Activated naive CD8-positive, alpha-beta T cell treated with anti-CD3 and anti-CD28 coated beads, Interleukin-2, amount 50 U/mL, for 24 hours (primary cell): ENCODE measurements around the gene ANXA4.
"Not testable (repeated sequence)": the region's sequence is repeated elsewhere in the genome, so short reads cannot be mapped to it uniquely, and the experiment has no call there.

Experiments used
- ATAC-seq: fragments of 150-1000 bp; cut with Tn5 transposase; one replicate; pipeline ENCODE4 v1.10.0; 2021
- DNase-seq: peaks from one replicate; pipeline ENCODE4 v3.0.0; 2021
- H3K27ac Mint-ChIP-seq: one replicate; pipeline ENCODE4 v1.8.0; 2021; ENCODE audit warnings: mild to moderate bottlenecking, mixed read lengths
- H3K27me3 Mint-ChIP-seq: one replicate; pipeline ENCODE4 v1.8.0; 2021; ENCODE audit warnings: mixed read lengths
- H3K36me3 Mint-ChIP-seq: one replicate; pipeline ENCODE4 v1.8.0; 2021; ENCODE audit warnings: low read depth, mixed read lengths
- H3K4me1 Mint-ChIP-seq: one replicate; pipeline ENCODE4 v1.8.0; 2021; ENCODE audit warnings: mixed read lengths
- H3K4me3 Mint-ChIP-seq: one replicate; pipeline ENCODE4 v1.8.0; 2021; ENCODE audit warnings: mild to moderate bottlenecking, moderate library complexity, mixed read lengths
- H3K9me3 Mint-ChIP-seq: one replicate; pipeline ENCODE4 v1.8.0; 2021; ENCODE audit warnings: mixed read lengths

ANXA4 gene

DNA sequence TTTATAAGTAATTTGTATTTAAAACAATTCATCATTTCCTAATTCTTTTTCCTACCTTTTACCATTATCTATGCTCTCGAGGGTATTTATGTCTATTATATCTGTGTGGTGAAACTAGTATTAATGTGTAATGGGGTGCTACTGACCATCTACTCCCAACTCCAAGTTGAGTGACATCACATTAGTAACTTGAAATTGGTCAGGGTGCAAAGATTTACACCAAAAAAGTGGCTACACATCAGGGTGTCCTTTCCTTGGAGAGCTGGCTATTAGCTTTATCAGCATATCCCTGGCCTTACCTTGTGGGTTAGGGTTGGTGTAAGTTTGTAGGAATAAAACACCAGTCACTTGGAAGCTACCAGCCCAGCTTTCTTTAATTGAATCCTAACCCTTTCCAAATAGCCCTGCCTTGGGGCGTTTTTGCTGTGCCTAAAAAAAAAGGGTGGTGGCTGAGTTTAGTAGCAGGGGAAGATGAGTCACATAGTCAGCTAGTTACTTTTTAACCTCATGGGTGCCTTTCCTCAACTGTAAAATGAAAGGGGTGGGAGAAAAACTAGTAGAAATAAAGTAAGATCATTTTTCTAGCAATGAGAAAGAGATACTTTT is 14.0 kb downstream of the ANXA4 start:
- H3K36me3 Mint-ChIP-seq: no peaks in the 10 kb centered on the region
- no peak overlapping the region for H3K27ac Mint-ChIP-seq
- H3K4me3 Mint-ChIP-seq: no peak overlapping the region
- H3K27me3 Mint-ChIP-seq: no peaks in the 10 kb centered on the region
- no peaks in the 10 kb centered on the region for H3K9me3 Mint-ChIP-seq
- DNase-seq: no peak
- H3K4me1 Mint-ChIP-seq: peaks cover 13% of the 10 kb centered on the region
- peak; percentile 71 for ATAC-seq

DNA sequence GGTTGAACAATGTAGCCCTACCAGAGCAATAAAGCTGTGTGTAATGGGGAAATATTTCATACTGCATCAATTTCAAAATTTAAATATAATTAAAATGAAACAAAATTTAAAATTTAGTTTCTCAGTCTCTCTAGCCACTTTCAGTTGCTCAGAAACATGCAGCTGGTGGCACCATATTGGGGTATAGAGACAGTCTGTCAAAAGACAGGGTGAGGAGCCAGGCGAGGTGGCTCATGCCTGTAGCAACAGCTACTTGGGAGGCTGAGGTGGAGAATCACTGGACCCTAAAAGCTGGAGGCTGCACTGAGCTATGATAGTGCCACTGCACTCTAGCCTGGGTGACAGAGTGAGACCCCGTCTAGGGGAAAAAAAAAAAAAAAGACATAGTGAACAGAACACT is 20.1 kb downstream of the ANXA4 start:
- Mint-ChIP-seq H3K27ac (no peak overlapping the region), H3K4me3 (no peak overlapping the region), H3K27me3 (no peaks in the 10 kb centered on the region), H3K4me1 (peaks cover 34% of the 10 kb centered on the region), H3K9me3 (no peaks in the 10 kb centered on the region), H3K36me3 (no peaks in the 10 kb centered on the region)
- DNase-seq (no peak), ATAC-seq (no peak)

DNA sequence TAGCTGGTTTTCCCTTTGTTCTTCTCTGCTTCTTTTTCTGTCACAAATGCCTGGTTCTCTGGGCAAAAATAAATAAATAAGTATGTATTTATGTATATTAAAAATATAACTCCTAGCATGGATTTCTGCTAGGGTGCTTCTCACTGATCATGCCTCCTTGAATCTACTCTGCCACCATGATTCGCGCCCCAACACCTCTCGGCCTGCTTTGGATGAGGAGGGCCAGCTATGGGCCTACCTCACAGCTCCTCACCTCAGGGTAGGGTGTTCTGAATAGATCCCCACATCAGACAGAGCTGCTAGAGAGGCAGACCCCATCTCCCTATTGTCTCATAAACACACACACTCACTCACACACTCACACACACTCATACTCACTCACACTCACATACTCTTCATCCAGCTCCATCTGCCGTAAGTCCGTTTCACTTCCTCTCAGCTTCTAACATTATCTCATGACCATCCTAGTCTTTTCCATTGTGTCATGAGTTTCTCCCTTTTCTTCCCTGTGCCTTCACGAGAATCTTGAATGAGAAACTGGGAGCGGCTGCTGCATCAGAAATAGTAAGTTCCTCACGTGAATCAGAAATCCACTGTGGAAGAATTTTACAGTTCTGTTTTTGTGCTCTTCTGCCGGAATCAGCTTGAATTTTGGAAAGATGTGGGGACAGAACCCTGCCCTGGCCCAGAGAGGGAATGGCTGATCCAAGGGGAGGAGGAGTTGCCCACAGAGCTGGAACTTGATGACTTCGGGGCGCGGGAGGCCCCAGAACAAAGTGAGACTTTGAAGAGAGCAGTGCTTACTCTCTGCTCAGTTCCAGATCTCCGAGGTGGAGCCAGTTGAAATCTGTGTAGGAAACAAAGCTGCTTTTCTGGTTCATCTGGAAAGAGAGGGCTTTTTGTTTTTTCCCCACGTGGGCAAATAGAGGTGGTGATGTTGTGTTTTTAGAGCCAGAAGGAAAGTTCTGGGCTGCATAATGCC is 20.9 kb downstream of the ANXA4 start:
- H3K27me3 Mint-ChIP-seq: no peaks in the 10 kb centered on the region
- peaks cover 34% of the 10 kb centered on the region for H3K4me1 Mint-ChIP-seq
- no peak overlapping the region for H3K4me3 Mint-ChIP-seq
- no peaks in the 10 kb centered on the region for H3K36me3 Mint-ChIP-seq
- DNase-seq: no peak
- no peak overlapping the region for H3K27ac Mint-ChIP-seq
- H3K9me3 Mint-ChIP-seq: no peaks in the 10 kb centered on the region
- ATAC-seq: no peak

DNA sequence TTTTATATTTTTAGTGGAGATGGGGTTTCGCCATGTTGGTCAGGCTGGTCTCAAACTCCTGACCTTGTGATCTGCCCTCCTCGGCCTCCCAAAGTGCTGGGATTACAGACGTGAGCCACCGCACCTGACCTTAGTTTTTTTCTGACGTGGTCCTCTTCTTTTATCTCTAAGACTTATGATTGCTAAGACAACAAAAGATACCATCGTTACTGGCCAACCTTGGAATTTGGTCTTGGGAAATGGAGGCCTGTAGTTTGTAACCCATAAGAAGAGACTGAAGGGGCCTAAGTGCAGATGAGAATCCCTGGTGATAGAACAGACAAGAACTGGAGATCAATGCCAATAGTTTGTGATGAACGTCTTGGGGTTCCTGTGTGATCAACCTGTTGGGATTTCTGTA is 21.9 kb downstream of the ANXA4 start:
- not testable (repeated sequence) for H3K36me3 Mint-ChIP-seq, H3K27me3 Mint-ChIP-seq, H3K27ac Mint-ChIP-seq, ATAC-seq, DNase-seq, H3K9me3 Mint-ChIP-seq, H3K4me3 Mint-ChIP-seq
- peaks cover 37% of the 10 kb centered on the region for H3K4me1 Mint-ChIP-seq

DNA sequence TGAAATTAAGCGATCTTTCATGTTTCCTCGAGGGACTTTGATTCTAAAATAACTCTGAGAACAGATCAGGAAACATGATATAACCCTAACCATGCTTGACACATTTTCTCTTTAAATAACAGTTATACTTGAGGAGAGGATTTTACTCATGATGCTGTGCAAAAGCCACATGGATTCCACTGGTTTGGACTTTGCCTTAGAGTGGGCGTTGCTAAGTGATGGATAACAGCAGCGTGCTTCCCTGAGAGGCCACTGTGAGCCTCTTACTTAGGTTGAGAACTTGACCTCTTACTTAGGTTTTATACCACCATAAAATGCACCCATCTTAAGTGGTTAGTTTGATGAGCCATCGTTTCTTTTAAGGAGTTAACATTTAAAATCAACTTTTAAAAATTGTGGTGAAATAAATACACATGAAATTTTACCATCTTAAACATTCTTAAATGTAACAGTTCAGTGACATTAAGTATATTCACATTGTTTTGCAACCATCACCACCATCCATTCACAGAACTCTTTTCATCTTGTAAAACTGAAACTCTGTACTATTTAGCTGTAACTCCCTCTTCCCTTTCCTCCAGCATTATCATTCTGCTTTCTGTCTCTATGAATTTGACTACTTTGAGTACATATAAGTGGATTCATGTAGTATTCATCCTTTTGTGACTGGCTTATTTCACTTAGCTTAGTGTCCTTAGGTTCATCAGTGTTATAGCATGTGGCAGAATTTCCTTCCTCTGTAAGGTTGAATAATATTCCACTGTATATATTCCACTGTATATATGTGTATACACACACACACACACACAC is 22.6 kb downstream of the ANXA4 start:
- H3K27me3 Mint-ChIP-seq: no peaks in the 10 kb centered on the region
- H3K4me3 Mint-ChIP-seq: no peak overlapping the region
- H3K9me3 Mint-ChIP-seq: no peaks in the 10 kb centered on the region
- DNase-seq: no peak
- H3K27ac Mint-ChIP-seq: peak overlapping the region; percentile 34
- H3K36me3 Mint-ChIP-seq: no peaks in the 10 kb centered on the region
- peak; percentile 69 for ATAC-seq
- peaks cover 42% of the 10 kb centered on the region for H3K4me1 Mint-ChIP-seq

GRCh38 chr2:69765096-69765380 is 23.1 kb downstream of the ANXA4 start:
- H3K9me3 Mint-ChIP-seq: no peaks in the 10 kb centered on the region
- H3K27me3 Mint-ChIP-seq: no peaks in the 10 kb centered on the region
- no peaks in the 10 kb centered on the region for H3K36me3 Mint-ChIP-seq
- H3K4me3 Mint-ChIP-seq: no peak overlapping the region
- peak overlapping the region; percentile 34 for H3K27ac Mint-ChIP-seq
- H3K4me1 Mint-ChIP-seq: peaks cover 46% of the 10 kb centered on the region
- DNase-seq (no peak), ATAC-seq (no peak)

DNA sequence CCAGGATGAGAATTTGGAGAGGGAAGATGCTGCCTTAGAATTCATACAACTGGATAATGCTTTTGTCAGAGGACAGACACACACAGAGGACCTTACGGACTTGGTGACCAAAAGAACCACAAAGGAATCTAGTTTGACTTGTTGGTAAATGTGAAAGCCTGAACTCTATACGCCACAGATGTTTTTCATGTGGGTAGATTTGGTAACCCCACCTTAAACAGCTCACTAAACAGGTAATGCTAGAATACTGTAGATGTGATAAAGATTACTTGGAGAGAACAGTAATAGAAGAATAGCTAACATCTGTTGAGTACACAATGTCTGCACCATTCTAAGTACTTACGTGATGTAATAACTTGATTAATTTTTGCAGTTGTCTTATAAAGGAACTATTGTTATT is 24.1 kb downstream of the ANXA4 start:
- H3K4me3 Mint-ChIP-seq: no peak overlapping the region
- no peaks in the 10 kb centered on the region for H3K27me3 Mint-ChIP-seq
- ATAC-seq: no peak
- H3K36me3 Mint-ChIP-seq: no peaks in the 10 kb centered on the region
- no peak for DNase-seq
- no peaks in the 10 kb centered on the region for H3K9me3 Mint-ChIP-seq
- H3K27ac Mint-ChIP-seq: no peak overlapping the region
- H3K4me1 Mint-ChIP-seq: peaks cover 52% of the 10 kb centered on the region

DNA sequence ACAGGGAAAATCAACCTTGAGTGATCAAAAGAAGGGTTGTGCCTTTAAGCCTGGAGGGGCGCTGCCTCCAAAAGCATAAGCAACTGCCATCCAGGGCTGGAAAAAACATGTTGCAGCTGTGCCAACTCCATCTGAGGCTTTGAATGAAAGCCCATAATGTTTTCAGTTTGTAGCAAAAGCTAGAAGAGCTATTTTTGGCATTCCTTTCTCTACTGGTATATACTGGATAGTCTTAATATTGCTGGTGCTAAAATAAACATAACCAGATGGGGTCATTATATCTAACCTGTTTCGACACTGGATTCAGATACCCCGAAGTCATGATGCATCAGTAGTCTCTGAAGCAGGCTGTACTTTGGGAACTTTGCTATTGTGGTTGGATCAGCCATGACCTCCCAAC is 25.1 kb downstream of the ANXA4 start:
- Mint-ChIP-seq H3K4me1 (peaks cover 62% of the 10 kb centered on the region), H3K27me3 (no peaks in the 10 kb centered on the region), H3K9me3 (no peaks in the 10 kb centered on the region), H3K4me3 (no peak overlapping the region), H3K27ac (no peak overlapping the region), H3K36me3 (no peaks in the 10 kb centered on the region)
- no peak for DNase-seq
- ATAC-seq: no peak

DNA sequence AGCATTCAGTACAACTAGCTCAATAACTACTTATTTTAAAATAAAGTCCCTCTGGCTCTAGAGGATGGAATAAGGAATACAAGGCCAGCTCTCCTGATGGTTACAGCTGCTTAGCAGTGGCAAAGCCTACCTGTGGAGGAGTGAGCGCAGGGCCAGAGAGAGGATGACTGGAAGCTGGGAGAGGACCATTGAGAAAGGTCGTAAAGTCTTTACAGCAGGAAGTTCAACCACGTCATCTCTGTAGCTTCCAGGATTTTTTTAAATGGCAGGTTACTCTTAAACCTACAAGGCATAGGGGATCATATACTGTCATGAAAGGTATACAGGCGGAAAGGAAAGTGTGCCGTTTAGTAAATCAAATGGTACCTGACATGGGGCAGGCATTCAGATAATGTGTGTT is 26.3 kb downstream of the ANXA4 start:
- no peak for DNase-seq
- peaks cover 71% of the 10 kb centered on the region for H3K4me1 Mint-ChIP-seq
- H3K36me3 Mint-ChIP-seq: no peaks in the 10 kb centered on the region
- no peak overlapping the region for H3K27ac Mint-ChIP-seq
- no peaks in the 10 kb centered on the region for H3K27me3 Mint-ChIP-seq
- no peak for ATAC-seq
- no peak overlapping the region for H3K4me3 Mint-ChIP-seq
- H3K9me3 Mint-ChIP-seq: no peaks in the 10 kb centered on the region

DNA sequence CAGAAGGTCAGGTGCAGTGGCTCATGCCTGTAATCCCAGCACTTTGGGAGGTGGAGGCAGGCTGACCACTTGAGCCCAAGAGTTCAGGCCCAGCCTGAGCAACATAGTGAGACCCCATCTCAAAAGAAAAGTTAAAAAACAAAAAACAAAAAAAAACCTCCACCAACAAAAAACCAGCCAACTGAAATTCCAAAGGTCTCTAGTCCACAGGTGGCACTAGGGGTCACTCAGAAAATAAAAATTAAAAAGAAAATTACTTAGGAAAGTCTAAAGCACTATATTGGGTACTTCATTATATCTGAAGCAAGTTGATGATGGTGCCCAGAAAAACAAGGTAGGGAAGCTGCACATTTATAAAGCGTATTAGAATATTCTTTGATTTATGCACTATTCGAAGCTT is 26.9 kb downstream of the ANXA4 start:
- DNase-seq (no peak), ATAC-seq (no peak)
- Mint-ChIP-seq H3K36me3 (no peaks in the 10 kb centered on the region), H3K4me1 (peaks cover 76% of the 10 kb centered on the region), H3K9me3 (no peaks in the 10 kb centered on the region), H3K27me3 (no peaks in the 10 kb centered on the region), H3K27ac (peak overlapping the region; percentile 61), H3K4me3 (no peak overlapping the region)

DNA sequence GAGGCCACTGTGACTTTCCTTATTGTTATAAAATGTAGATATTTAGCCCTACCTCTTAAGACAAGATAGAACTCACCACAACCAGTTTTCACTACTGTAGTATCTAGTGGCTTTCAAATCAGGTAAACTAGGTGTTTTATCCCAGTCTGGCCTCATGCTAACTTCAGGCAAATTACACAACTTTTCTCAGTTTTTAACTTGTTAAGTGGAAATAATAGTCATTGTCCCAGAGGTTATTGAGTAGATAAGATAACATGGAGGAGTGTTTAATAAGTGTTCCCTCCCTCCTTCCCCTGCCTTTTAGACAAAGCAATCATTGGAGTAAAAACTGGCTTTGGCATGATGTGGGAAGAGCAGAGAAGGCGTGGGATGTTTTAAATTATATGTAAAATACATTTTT is 27.3 kb downstream of the ANXA4 start:
- H3K27me3 Mint-ChIP-seq: no peaks in the 10 kb centered on the region
- H3K9me3 Mint-ChIP-seq: no peaks in the 10 kb centered on the region
- no peak overlapping the region for H3K4me3 Mint-ChIP-seq
- no peaks in the 10 kb centered on the region for H3K36me3 Mint-ChIP-seq
- H3K4me1 Mint-ChIP-seq: peaks cover 76% of the 10 kb centered on the region
- DNase-seq (no peak), ATAC-seq (no peak)
- H3K27ac Mint-ChIP-seq: peak overlapping the region; percentile 61

- H3K27me3 Mint-ChIP-seq: no peaks in the 10 kb centered on the region
- no peaks in the 10 kb centered on the region for H3K9me3 Mint-ChIP-seq
- H3K36me3 Mint-ChIP-seq: no peaks in the 10 kb centered on the region
- peak overlapping the region; percentile 89 for H3K27ac Mint-ChIP-seq
- ATAC-seq (peak; percentile 48), DNase-seq (peak; percentile 33)
- H3K4me1 Mint-ChIP-seq: peaks cover 76% of the 10 kb centered on the region
- no peak overlapping the region for H3K4me3 Mint-ChIP-seq
These were observed 28.3 kb downstream of the ANXA4 start for GRCh38 chr2:69770193-69770702.

- Mint-ChIP-seq H3K36me3 (no peaks in the 10 kb centered on the region), H3K4me1 (peaks cover 76% of the 10 kb centered on the region), H3K9me3 (no peaks in the 10 kb centered on the region), H3K4me3 (no peak overlapping the region), H3K27ac (peak overlapping the region; percentile 89), H3K27me3 (no peaks in the 10 kb centered on the region)
- DNase-seq (no peak), ATAC-seq (no peak)
These were observed 28.8 kb downstream of the ANXA4 start for GRCh38 chr2:69770747-69771146.

- H3K36me3 Mint-ChIP-seq: peaks cover 4% of the 10 kb centered on the region
- peaks cover 4% of the 10 kb centered on the region for H3K9me3 Mint-ChIP-seq
- DNase-seq: no peak
- no peaks in the 10 kb centered on the region for H3K27me3 Mint-ChIP-seq
- no peak overlapping the region for H3K4me3 Mint-ChIP-seq
- peaks cover 74% of the 10 kb centered on the region for H3K4me1 Mint-ChIP-seq
- no peak overlapping the region for H3K27ac Mint-ChIP-seq
- ATAC-seq: no peak
These were observed 29.5 kb downstream of the ANXA4 start for GRCh38 chr2:69771461-69771860.
